HEK293T (cell line): ENCODE data around the gene PTGES.
"Not testable (repeated sequence)": the region's sequence is repeated elsewhere in the genome, so short reads cannot be mapped to it uniquely, and the experiment has no call there.

Experiments
- CTCF ChIA-PET: fragments of 350-600 bp; formaldehyde crosslinking; extraction: SDS; loops from one replicate; lab custom pipeline; 2021; ENCODE audit warnings: antibody characterized with exemption, inconsistent platforms; lab: Yijun Ruan, JAX
- POLR2A ChIA-PET: fragments of 350-600 bp; formaldehyde crosslinking; extraction: SDS; loops from one replicate; lab custom pipeline; 2020; ENCODE audit warnings: antibody characterized with exemption, inconsistent platforms; lab: Yijun Ruan, JAX
- DNase-seq: peaks from one replicate; pipeline ENCODE4 v3.0.0; 2012; ENCODE audit warnings: mixed read lengths; ENCODE audit errors: extremely low spot score
- ARNT ChIP-seq: fragments of 450-650 bp; IDR thresholded peaks from 2 replicates; pipeline ENCODE4 v1.6.1; 2017; ENCODE audit warnings: mild to moderate bottlenecking
- BHLHE40 ChIP-seq: fragments of 450-650 bp; IDR thresholded peaks from 2 replicates; pipeline ENCODE4 v1.6.1; 2016; ENCODE audit warnings: mild to moderate bottlenecking, moderate library complexity, borderline replicate concordance
- CTBP1 ChIP-seq: fragments of 450-650 bp; IDR thresholded peaks from 2 replicates; pipeline ENCODE4 v1.6.1; 2016; ENCODE audit warnings: borderline replicate concordance
- ELF4 ChIP-seq: fragments of 450-650 bp; IDR thresholded peaks from 2 replicates; pipeline ENCODE4 v1.6.1; 2017; ENCODE audit warnings: antibody characterized with exemption
- FOXA1 ChIP-seq: fragments of 450-650 bp; IDR thresholded peaks from 2 replicates; pipeline ENCODE4 v1.6.1; 2016; ENCODE audit warnings: mild to moderate bottlenecking
- FOXK2 ChIP-seq: fragments of 450-650 bp; IDR thresholded peaks from 2 replicates; pipeline ENCODE4 v1.6.1; 2016; ENCODE audit warnings: mild to moderate bottlenecking
- FOXM1 ChIP-seq: fragments of 450-650 bp; IDR thresholded peaks from 2 replicates; pipeline ENCODE4 v1.6.1; 2017; ENCODE audit warnings: mild to moderate bottlenecking, borderline replicate concordance
- HDGF ChIP-seq: fragments of 450-650 bp; IDR thresholded peaks from 2 replicates; pipeline ENCODE4 v1.6.1; 2017; ENCODE audit warnings: antibody characterized with exemption, borderline replicate concordance
- L3MBTL2 ChIP-seq: fragments of 450-650 bp; conservative IDR thresholded peaks from 2 replicates; pipeline ENCODE4 v1.6.1; 2016; ENCODE audit warnings: mild to moderate bottlenecking
- LEF1 ChIP-seq: fragments of 450-650 bp; IDR thresholded peaks from 2 replicates; pipeline ENCODE4 v1.6.1; 2017; ENCODE audit warnings: mild to moderate bottlenecking, borderline replicate concordance
- NFRKB ChIP-seq: fragments of 450-650 bp; IDR thresholded peaks from 2 replicates; pipeline ENCODE4 v1.6.1; 2016; ENCODE audit warnings: mild to moderate bottlenecking, moderate library complexity
- SP1 ChIP-seq: fragments of 450-650 bp; IDR thresholded peaks from 2 replicates; pipeline ENCODE4 v1.6.1; 2017
- SUZ12 ChIP-seq: fragments of 450-650 bp; IDR thresholded peaks from 2 replicates; pipeline ENCODE4 v1.6.1; 2016; ENCODE audit warnings: mild to moderate bottlenecking
- TARDBP ChIP-seq: fragments of 450-650 bp; IDR thresholded peaks from 2 replicates; pipeline ENCODE4 v1.6.1; 2016
- ZNF384 ChIP-seq: fragments of 450-650 bp; IDR thresholded peaks from 2 replicates; pipeline ENCODE4 v1.6.1; 2016
- TF ChIP-seq, protein P1 (sequence below): fragments of 450-650 bp; IDR thresholded peaks from 2 replicates; pipeline ENCODE4 v1.6.1; 2016

The PTGES gene

DNA sequence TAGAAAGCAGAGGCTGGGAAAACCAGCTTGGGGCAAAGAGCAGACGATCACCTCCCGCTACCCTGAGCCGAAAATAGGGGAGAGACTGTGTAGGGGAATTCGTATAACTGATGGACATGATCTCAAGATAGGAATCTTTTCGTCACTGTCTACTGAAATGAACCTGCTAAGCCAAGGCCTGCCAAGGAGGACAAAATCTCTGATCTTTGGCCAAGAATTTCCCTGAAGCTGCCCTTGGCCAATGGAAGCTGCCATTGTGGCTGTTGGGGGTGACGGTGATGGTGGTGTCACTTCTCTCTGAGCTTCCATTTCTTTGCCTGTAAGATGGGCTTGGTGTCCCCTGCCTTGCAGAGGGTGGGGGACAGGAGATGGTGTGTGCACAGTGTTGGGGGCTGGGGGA is 3.3 kb upstream of the PTGES start:
- POLR2A ChIA-PET: interaction anchor here (1.0 kb wide), 1 partner anchor 19 kb away, joined by 3 read pairs; no protein-coding TSS in a partner anchor

DNA sequence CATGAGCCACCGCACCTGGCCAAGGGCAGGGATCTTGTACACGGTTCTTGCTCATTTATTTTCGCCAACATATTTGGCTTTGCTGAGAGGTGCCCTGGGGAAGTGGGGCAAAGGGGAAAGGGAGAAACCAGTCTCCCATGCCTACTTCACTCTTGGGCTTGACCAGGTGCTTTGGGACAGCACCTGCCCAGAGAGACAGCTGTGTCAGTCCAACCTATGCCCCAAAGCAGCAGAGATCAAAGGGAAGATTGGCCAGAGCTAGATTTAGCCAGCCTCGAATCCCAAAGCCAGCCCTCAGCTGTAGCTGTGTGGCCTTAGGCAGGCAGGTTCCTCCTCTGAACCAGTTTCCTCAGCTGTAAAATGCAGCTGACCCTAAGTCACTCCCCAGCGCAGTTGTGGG is 2.3 kb upstream of the PTGES start:
- ChIA-PET POLR2A (interaction anchor here (1.0 kb wide), 1 partner anchor 18 kb away, joined by 3 read pairs; no protein-coding TSS in a partner anchor), CTCF (no interaction called here)
- DNase-seq: no peak
- TF ChIP-seq SUZ12 (no peak), ARNT (no peak), SP1 (no peak), FOXK2 (no peak), HDGF (no peak), FOXM1 (no peak), LEF1 (no peak)
- TF ChIP-seq, protein P1, sequence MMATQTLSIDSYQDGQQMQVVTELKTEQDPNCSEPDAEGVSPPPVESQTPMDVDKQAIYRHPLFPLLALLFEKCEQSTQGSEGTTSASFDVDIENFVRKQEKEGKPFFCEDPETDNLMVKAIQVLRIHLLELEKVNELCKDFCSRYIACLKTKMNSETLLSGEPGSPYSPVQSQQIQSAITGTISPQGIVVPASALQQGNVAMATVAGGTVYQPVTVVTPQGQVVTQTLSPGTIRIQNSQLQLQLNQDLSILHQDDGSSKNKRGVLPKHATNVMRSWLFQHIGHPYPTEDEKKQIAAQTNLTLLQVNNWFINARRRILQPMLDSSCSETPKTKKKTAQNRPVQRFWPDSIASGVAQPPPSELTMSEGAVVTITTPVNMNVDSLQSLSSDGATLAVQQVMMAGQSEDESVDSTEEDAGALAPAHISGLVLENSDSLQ: no peak

More for the DNA sequence above, 3.3 kb upstream of the PTGES start:
- DNase-seq: no peak
- no peak for TF ChIP-seq TARDBP
- TF ChIP-seq, protein P1: no peak
- no peak for TF ChIP-seq ARNT
- TF ChIP-seq ZNF384: no peak
- TF ChIP-seq CTBP1: no peak
- TF ChIP-seq LEF1: no peak
- no peak for TF ChIP-seq SUZ12
- TF ChIP-seq ELF4: no peak
- no peak for TF ChIP-seq BHLHE40
- TF ChIP-seq FOXK2: no peak
- TF ChIP-seq FOXA1: no peak
- CTCF ChIA-PET: interaction anchor here (0.8 to 1.1 kb wide), 2 partner anchors 11 to 29 kb away, joined by 3 read pairs; no protein-coding TSS in a partner anchor

DNA sequence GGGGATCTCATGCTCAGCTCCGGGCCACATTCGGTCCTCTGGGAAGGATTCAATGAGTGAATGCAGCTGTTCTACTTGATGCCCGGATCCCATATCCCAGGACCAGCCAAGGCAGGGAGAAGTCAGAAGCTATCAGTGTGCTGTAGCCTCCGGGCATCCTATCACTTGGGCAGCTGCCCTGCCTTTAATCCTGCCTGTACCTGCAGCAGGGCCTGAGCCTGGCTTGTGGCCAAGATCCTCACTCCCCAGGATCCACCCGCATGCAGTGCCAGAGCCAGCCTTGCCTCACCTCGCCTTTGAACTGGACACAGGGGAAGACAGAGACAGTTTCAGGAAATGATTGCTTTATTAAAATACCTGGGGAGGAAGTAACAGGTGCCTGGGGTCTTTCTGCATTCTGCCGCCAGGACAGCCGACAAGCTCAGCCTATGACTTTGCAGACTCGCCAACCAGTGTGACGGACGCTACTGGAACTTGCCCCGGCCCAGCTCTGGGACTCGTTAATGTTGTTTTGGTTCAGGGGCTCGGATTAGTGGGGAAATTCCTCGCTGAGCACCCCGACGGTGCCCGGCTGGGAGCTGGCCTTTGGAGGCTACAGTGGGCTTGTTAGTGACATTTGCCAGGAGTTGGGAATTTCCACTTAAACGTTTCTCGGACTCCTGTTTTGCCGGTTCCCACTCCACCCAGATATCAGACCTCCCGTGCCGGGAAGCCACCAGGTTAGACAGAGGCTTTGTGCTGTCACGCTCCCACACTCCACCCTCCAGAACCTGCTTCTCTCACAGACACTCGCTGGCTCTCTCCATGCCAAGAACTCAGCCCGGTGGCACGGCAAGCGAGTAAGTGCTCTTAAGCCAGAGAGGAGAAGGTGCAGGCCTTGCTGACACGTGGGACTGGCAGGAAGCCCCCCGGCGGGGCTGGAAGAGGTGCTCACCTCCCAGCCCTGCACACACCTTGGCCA is 721 bp downstream of the PTGES start:
- CTCF ChIA-PET: interaction anchor here (0.5 kb wide), 1 partner anchor 1191 kb away, joined by 5 read pairs; no protein-coding TSS in a partner anchor
- POLR2A ChIA-PET: interaction anchor here (0.8 to 1.3 kb wide), 2 partner anchors 14 to 24 kb away, joined by 3 to 5 read pairs; no protein-coding TSS in a partner anchor
- no peak for TF ChIP-seq SUZ12
- no peak for TF ChIP-seq NFRKB

DNA sequence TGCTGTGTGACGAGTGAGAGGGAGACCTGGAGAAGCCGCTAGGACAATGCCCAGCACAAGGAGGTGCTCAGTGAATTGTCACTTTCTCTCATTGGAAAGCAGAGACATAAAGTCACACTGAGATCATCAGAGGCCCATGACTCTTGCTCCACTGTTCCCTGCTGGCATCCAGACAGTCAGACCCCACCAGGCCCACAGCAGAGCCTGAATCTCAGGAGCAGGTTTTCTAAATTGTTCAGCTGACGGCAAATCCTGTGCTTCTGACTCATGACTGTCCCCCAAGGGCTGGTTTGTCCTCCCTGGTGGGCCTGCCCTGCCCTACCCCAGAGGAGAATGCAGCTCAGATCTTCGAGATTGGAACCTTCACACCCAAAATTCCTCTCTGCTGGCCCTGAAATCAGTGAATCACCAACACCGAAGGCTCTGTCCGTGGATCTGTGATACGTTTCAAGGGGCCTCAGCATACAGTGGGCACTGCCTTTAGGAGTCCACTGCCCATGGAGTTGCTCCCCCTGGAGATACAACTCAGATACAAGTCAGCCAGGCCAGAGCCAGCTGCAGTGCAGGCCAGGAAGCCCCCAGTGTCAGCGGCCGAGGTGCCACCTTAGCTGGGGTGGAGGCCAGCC is 2.7 kb downstream of the PTGES start:
- TF ChIP-seq NFRKB: no peak
- no peak for TF ChIP-seq ELF4
- TF ChIP-seq SUZ12: no peak
- TF ChIP-seq SP1: no peak
- no peak for TF ChIP-seq FOXM1
- no peak for TF ChIP-seq FOXA1
- no peak for TF ChIP-seq L3MBTL2
- TF ChIP-seq ARNT: no peak
- TF ChIP-seq, protein P1: no peak
- no peak for TF ChIP-seq LEF1
- no peak for TF ChIP-seq HDGF
- no peak for TF ChIP-seq TARDBP
- no peak for TF ChIP-seq FOXK2
- TF ChIP-seq ZNF384: no peak
- TF ChIP-seq CTBP1: no peak
- TF ChIP-seq BHLHE40: no peak
- ChIA-PET CTCF (interaction anchor here (0.5 to 0.8 kb wide), 2 partner anchors 12 to 23 kb away, joined by 3 read pairs; no protein-coding TSS in a partner anchor), POLR2A (no interaction called here)
- no peak for DNase-seq

More for the DNA sequence above, 721 bp downstream of the PTGES start:
- no peak for DNase-seq

DNA sequence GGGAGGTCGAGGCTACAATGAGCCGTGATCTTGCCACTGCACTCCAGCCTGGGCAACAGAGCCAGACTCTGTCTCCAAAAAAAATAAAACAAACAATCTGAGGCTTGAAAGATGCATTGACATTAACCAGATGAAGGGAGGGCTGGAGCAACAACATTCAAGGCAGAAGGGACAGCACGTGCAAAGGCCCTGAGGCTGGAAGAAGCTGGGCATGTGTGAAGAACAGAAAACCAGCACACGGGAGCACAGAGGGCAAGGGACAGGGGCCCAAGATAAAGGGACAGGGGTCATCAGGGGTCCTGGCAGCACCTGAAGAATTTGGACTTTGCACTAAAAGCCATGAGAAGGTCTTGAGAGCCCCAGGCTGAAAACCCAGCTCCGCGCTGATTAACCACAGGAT is 3.3 kb downstream of the PTGES start:
- DNase-seq: no peak
- ChIA-PET POLR2A (no interaction called here), CTCF (interaction anchor here (0.5 to 0.8 kb wide), 2 partner anchors 11 to 22 kb away, joined by 3 read pairs; no protein-coding TSS in a partner anchor)
- no peak for TF ChIP-seq TARDBP
- no peak for TF ChIP-seq ZNF384

DNA sequence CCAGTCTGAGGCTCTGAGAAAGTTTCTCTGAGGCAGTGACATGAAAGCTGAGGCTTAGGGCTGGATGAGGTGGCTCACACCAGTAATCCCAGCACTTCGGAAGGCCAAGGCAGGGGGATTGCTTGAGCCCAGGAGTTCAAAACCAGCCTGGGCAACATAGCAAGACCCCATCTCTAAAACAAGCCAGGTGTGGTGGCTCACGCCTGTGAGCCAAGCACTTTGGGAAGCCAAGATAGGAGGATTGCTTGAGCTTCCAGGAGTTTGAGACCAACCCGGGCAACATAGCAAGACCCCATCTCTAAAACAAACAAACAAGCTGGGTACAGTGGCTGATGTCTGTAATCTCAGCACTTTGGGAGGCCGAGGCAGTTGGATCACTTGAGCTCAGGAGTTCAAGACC is 3.8 kb downstream of the PTGES start:
- POLR2A ChIA-PET, DNase-seq: not testable (repeated sequence)
- CTCF ChIA-PET: interaction anchor here (0.9 kb wide), 1 partner anchor 11 kb away, joined by 3 read pairs; no protein-coding TSS in a partner anchor
